Stimulated activated CD8-positive, alpha-beta memory T cell treated with anti-CD3 and anti-CD28 coated beads, Interleukin-4, amount 100 ng/mL, for 4 hours (primary cell): Measurements from ENCODE around the gene UCHL5.

Source experiments
- DNase-seq, 2 donors: peaks; one replicate each; pipeline ENCODE4 v3.0.0-alpha.2; 2020; ENCODE audit warnings: low read depth in 2 of 2, low spot score in 1 of 2

Gene UCHL5

GRCh38 chr1:193059282-193060114 is at the start of gene UCHL5, which contains the start of gene RO60:
UCHL5 (minus strand) TSS chr1:193059360; CDS start chr1:193059260, 100 bp downstream.
RO60 (plus strand) TSS chr1:193059612; CDS start chr1:193069055, 9,443 bp downstream.
- DNase-seq, result peak; percentile 82 to 87

- no peak for DNase-seq
These were observed 49.3 kb upstream of the UCHL5 start for GRCh38 chr1:193108471-193108870.

- DNase-seq, result no peak
These were observed 46.6 kb upstream of the UCHL5 start for GRCh38 chr1:193105821-193106177.

GRCh38 chr1:193104907-193105820 is 46.0 kb upstream of the UCHL5 start, which contains the start of gene GLRX2:
GLRX2 (minus strand) TSS chr1:193105414; CDS start chr1:193105382, 32 bp downstream.
- DNase-seq, result peak; percentile 47 to 62

GRCh38 chr1:193104502-193104906 is 45.3 kb upstream of the UCHL5 start:
- no peak for DNase-seq

- no peak for DNase-seq
These were observed 44.8 kb upstream of the UCHL5 start for GRCh38 chr1:193103759-193104501.

GRCh38 chr1:193102662-193103061 is 43.5 kb upstream of the UCHL5 start:
- DNase-seq, result no peak

GRCh38 chr1:193094112-193094511 is 35.0 kb upstream of the UCHL5 start:
- DNase-seq, result no peak

- no peak for DNase-seq
These were observed 31.7 kb upstream of the UCHL5 start for GRCh38 chr1:193090865-193091264.

- DNase-seq, result no peak
These were observed 28.7 kb upstream of the UCHL5 start for GRCh38 chr1:193087893-193088292.

GRCh38 chr1:193086342-193086741 is 27.2 kb upstream of the UCHL5 start:
- DNase-seq, result no peak

- no peak for DNase-seq
These were observed 26.1 kb upstream of the UCHL5 start for GRCh38 chr1:193085263-193085662.

GRCh38 chr1:193083365-193084088 is 24.4 kb upstream of the UCHL5 start:
- no peak for DNase-seq

GRCh38 chr1:193079187-193079586 is 20.0 kb upstream of the UCHL5 start:
- no peak for DNase-seq

- DNase-seq, result no peak
These were observed 18.8 kb upstream of the UCHL5 start for GRCh38 chr1:193077991-193078390.

GRCh38 chr1:193070942-193071341 is 11.8 kb upstream of the UCHL5 start:
- DNase-seq, result no peak

GRCh38 chr1:193070386-193070753 is 11.2 kb upstream of the UCHL5 start:
- no peak for DNase-seq

GRCh38 chr1:193069748-193070385 is 10.7 kb upstream of the UCHL5 start:
- DNase-seq, result no peak

GRCh38 chr1:193068013-193068412 is 8.9 kb upstream of the UCHL5 start:
- no peak for DNase-seq

GRCh38 chr1:193066606-193067005 is 7.4 kb upstream of the UCHL5 start:
- no peak for DNase-seq
